ENCODE results near the gene THADA.

DNA sequence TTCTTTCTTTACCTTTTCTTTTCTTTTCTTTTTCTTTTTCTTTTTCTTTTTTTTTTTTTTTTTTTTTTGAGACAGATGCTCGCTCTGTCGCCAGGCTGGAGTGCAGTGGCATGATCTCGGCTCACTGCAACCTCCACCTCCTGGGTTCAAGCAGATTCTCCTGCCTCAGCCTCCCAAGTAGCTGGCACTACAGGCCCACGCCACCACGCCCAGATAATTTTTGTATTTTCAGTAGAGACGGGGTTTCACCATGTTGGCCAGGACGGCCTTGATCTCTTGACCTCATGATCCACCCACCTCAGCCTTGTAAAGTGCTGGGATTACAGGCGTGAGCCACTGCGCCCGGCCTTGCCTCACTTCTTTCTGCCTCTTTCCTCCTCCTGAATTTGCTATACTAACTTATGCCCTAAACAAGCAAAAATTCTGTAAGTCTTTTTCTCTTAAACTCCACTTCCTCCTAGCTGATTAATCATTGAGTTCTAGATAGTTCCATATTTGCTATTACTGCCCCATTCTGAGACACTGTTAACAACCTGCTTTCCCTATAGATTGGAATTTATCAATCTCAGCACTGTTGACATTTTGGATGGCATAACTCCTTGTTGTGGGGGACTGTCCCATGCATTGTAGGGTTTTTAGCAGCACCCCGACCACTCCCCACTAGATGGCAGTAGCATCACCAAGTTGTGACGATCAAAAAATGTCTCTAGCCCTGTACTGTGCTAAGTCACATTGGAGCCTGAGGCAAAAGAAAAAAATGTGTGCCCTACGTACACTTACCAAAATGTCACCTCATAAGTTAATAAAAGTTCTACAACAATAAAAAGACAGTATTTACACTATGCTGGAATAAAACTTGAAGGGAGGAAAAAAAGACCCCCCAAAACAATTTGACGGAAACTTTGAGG lies 16.4 kb upstream of the THADA start:
- TF ChIP-seq, protein P1, sequence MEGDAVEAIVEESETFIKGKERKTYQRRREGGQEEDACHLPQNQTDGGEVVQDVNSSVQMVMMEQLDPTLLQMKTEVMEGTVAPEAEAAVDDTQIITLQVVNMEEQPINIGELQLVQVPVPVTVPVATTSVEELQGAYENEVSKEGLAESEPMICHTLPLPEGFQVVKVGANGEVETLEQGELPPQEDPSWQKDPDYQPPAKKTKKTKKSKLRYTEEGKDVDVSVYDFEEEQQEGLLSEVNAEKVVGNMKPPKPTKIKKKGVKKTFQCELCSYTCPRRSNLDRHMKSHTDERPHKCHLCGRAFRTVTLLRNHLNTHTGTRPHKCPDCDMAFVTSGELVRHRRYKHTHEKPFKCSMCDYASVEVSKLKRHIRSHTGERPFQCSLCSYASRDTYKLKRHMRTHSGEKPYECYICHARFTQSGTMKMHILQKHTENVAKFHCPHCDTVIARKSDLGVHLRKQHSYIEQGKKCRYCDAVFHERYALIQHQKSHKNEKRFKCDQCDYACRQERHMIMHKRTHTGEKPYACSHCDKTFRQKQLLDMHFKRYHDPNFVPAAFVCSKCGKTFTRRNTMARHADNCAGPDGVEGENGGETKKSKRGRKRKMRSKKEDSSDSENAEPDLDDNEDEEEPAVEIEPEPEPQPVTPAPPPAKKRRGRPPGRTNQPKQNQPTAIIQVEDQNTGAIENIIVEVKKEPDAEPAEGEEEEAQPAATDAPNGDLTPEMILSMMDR (IDR thresholded peaks at IDR 0.05): peak; percentile 60 to 80
- no peak for TF ChIP-seq POLR2AphosphoS5 (IDR thresholded peaks at IDR 0.05)
- no peak for TF ChIP-seq POLR2A (IDR thresholded peaks at IDR 0.05)

Measured in suprapubic skin (tissue), 4 donors.